ENCODE results near the gene LRRC37A2. TPM values are rescaled to one million over a fixed set of nuclear protein-coding genes. Genes with fewer than 3 reads are reported as not detected.
"Not testable (repeated sequence)": the region's sequence is repeated elsewhere in the genome, so short reads cannot be mapped to it uniquely, and the experiment has no call there.

Gene LRRC37A2
- total RNA-seq, 1 donor: 10.8 TPM

DNA sequence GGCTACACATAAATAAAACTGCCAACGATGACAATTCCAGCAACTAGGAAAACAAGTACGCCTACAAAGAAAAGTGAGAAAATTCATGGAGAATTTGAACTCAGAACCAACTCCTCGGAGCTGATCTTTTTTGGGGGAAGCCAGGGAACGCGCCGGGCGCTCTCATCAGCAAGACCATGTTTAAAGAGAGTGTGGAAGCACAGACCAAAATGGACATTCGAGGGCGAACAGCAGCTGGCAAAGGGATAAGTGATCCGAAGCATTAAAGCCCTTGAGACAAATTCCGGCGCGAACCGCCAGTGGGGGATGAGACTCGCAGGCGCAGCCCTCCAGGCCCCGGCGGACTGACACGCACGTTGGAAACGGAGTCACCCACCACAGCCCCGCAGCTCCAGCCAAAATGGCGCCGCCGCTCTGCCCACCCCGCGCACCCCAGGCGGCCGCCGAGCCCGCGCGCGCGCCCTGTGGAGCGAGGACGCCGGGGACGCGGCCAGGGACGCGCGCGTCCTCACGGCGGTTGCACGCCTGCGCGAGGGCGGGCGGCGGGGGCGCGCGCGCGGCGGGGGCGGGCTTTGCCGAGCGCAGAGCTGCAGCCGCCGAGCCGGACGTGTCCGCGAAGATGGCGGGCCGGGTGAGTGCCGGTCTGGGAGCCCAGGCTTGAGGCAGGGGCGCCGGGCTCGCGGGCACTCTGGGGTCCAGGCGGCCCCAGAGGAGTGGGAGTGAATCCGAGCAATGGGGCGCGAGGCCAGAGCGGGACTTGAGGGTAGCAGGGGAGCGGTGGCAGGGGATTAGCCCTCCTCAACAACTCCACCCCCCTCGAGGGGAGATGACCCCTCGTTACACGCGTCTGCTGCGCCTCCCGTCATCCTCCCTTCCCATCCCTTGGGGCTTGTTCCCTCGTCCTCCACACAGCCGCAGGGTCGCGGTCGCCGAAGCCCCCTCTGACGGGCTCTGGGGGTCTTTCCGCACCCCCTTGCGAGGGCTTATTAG, 78.2 kb downstream of the LRRC37A2 start, which contains the start of gene NSF:
NSF (plus strand) TSS at position 513 of the 990 bp plus-strand sequence; CDS start at position 620, 107 bp downstream.
- H3K4me3 ChIP-seq (ENCODE audit: low read depth, low read length); DNase-seq (ENCODE audit: low read depth): not testable (repeated sequence)

- H3K4me3 ChIP-seq (ENCODE audit: low read depth, low read length); DNase-seq (ENCODE audit: low read depth): not testable (repeated sequence)
Observed at GRCh38 chr17:46591332-46591731, 79.1 kb downstream of the LRRC37A2 start.

GRCh38 chr17:46598344-46598931, 86.2 kb downstream of the LRRC37A2 start:
- DNase-seq (ENCODE audit: low read depth); H3K4me3 ChIP-seq (ENCODE audit: low read depth, low read length): not testable (repeated sequence)

DNA sequence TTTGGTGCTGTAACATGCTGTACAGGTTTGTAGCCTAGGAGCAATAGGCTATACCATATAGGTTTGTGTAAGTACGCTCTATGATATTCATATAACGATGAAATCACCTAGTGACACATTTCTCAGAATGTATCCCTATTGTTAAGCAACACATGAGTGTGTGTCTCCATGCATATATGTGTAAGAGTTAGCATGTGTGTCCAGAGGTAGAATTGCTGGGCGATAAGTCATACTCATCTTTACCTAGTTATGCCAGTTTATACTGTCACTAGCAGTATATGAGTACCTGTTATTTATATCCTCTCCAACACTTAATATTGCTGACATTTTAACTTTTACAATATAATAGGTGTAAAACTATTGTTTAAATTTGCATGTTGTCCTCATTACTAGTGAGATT, 88.5 kb downstream of the LRRC37A2 start:
- H3K4me3 ChIP-seq (ENCODE audit: low read depth, low read length); DNase-seq (ENCODE audit: low read depth): not testable (repeated sequence)

DNA sequence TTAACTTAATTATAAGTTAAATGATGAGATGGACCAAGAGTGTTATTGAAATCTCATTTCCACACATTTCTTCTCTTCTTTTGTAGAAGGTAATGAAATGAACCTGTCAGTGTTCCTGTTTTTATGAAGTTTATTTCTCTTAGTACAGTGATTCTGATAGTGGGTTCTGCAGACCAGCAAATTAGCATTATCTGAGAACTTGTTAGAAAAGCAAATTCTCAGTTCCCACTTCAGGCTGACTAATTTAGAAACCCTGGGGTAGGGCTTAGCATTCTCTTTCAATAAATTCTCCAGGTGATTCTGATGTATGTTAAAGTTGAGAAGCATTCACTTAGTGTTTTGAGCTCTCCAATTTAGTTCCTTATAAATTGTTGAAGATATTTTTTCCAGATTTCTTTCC, 90.9 kb downstream of the LRRC37A2 start:
- not testable (repeated sequence) for DNase-seq (ENCODE audit: low read depth); H3K4me3 ChIP-seq (ENCODE audit: low read depth, low read length)

Small RNAs within 50 kb of the gene (small RNA-seq; reads per million reads assigned to genes)
- not detected for gene RN7SL199P

Other genes with a start within 250 kb of the LRRC37A2 start
- 4.5 and 8.6 TPM in 2 replicates for gene LRRC37A, start 217.3 kb upstream of the LRRC37A2 start, total RNA-seq
- 3.5 and 4.7 TPM in 2 replicates for gene ARL17B, start 150.7 kb upstream of the LRRC37A2 start, total RNA-seq
- 8.4 and 13.0 TPM in 2 replicates for gene ARL17A, start 67.2 kb downstream of the LRRC37A2 start, total RNA-seq
- 50.3 and 83.8 TPM in 2 replicates for gene NSF, start 78.2 kb downstream of the LRRC37A2 start, total RNA-seq